CD8-positive, alpha-beta memory T cell (primary cell): ENCODE results near the gene RYR2. TPM values are rescaled to one million over a fixed set of nuclear protein-coding genes. Genes with fewer than 3 reads are reported as not detected.
"Not testable (repeated sequence)": the region's sequence is repeated elsewhere in the genome, so short reads cannot be mapped to it uniquely, and the experiment has no call there.

ENCODE experiments used
- CTCF ChIA-PET: fragments of 350-600 bp; sonication (Branson Sonifier 250); formaldehyde crosslinking; loops from one replicate; lab custom pipeline; 2021; ENCODE audit warnings: antibody characterized with exemption; lab: Charles Lee
- POLR2A ChIA-PET: fragments of 350-600 bp; sonication (Branson Sonifier 250); formaldehyde crosslinking; loops from one replicate; lab custom pipeline; 2021; ENCODE audit warnings: antibody characterized with exemption; lab: Charles Lee
- DNase-seq, 5 donors: peaks; one replicate each; pipeline versions ENCODE4 v3.0.0 to v3.0.0-alpha.2; 2020 to 2022; ENCODE audit warnings: mixed read lengths in 1 of 5
- H3K27ac ChIP-seq: one replicate; pipeline ENCODE4 v1.7.0; 2013; ENCODE audit warnings: low read depth, mild to moderate bottlenecking, low read length, moderate library complexity
- H3K27me3 ChIP-seq: 2 replicates; pipeline ENCODE4 v1.7.0; 2013; ENCODE audit warnings: low read length, mild to moderate bottlenecking; ENCODE audit not compliant: insufficient read depth, poor library complexity, severe bottlenecking
- H3K36me3 ChIP-seq: 2 replicates; pipeline ENCODE4 v1.7.0; 2013; ENCODE audit warnings: mild to moderate bottlenecking, low read length, moderate library complexity; ENCODE audit not compliant: insufficient read depth
- H3K4me1 ChIP-seq: 2 replicates; pipeline ENCODE4 v1.7.0; 2013; ENCODE audit warnings: mild to moderate bottlenecking, low read length, moderate library complexity; ENCODE audit not compliant: insufficient read depth
- H3K4me3 ChIP-seq: 2 replicates; pipeline ENCODE4 v1.7.0; 2013; ENCODE audit warnings: mild to moderate bottlenecking, low read length
- H3K9me3 ChIP-seq: 2 replicates; pipeline ENCODE4 v1.7.0; 2013; ENCODE audit warnings: mild to moderate bottlenecking, low read length
- H3K27ac Mint-ChIP-seq, 8 donors: one replicate each; pipeline ENCODE4 v1.8.0; 2020 to 2021; ENCODE audit warnings: mixed read lengths in 8 of 8, mild to moderate bottlenecking in 6 of 8, inconsistent platforms in 3 of 8, moderate library complexity in 3 of 8
- H3K27me3 Mint-ChIP-seq, 2 donors: one replicate each; pipeline ENCODE4 v1.8.0; 2020 to 2021; ENCODE audit warnings: mixed read lengths in 2 of 2, mild to moderate bottlenecking in 1 of 2, moderate library complexity in 1 of 2
- H3K36me3 Mint-ChIP-seq, 3 donors: one replicate each; pipeline ENCODE4 v1.8.0; 2020 to 2021; ENCODE audit warnings: mixed read lengths in 3 of 3, inconsistent platforms in 1 of 3, mild to moderate bottlenecking in 1 of 3
- H3K4me1 Mint-ChIP-seq, 3 donors: one replicate each; pipeline ENCODE4 v1.8.0; 2020 to 2021; ENCODE audit warnings: mixed read lengths in 3 of 3, inconsistent platforms in 1 of 3, mild to moderate bottlenecking in 1 of 3
- H3K4me3 Mint-ChIP-seq, 7 donors: one replicate each; pipeline ENCODE4 v1.8.0; 2020 to 2021; ENCODE audit warnings: mixed read lengths in 7 of 7, mild to moderate bottlenecking in 6 of 7, moderate library complexity in 4 of 7, inconsistent platforms in 2 of 7
- H3K9me3 Mint-ChIP-seq, 5 donors: one replicate each; pipeline ENCODE4 v1.8.0; 2020 to 2022; ENCODE audit warnings: mixed read lengths in 5 of 5, mild to moderate bottlenecking in 3 of 5, moderate library complexity in 2 of 5, inconsistent platforms in 1 of 5
- polyA plus RNA-seq: library from polyadenylated mRNA; unstranded; fragments of 300-500 nt; fragmentation: Illumina TruSeq; gene quantifications from one replicate; pipeline ENCODE4 v1.2.3, GENCODE V29; 2021
- total RNA-seq, 2 experiments: library from RNA; stranded (reverse); gene quantifications; one replicate each; pipeline ENCODE4 v1.2.3, GENCODE V29; 2021

Gene RYR2
- total and polyA plus RNA-seq, 3 experiments from 2014 or later = 0.06 to 0.13 (median 0.11) TPM

DNA sequence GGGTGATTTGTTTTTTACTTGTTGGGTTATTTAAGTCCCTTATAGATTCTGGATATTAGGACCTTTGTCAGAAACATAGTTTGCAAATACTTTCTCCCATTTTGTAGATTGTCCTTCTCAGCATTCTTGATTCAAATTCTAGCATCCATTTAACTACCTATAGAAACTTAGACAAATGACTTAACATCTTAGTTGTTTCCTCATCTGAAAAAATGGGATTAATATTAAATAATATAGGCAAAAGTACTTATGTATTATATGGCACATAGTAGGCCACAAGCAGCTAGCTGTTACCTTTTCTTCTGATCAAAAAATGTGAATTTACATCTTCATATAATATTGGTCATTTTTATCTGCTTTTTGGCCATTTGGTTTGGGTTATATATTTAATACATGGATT, 541.3 kb downstream of the RYR2 start:
- CTCF ChIA-PET = no interaction called here
- no peaks in the 10 kb centered on the region for H3K36me3 Mint-ChIP-seq
- H3K4me3 ChIP-seq = no peak overlapping the region
- DNase-seq = no peak
- no peaks in the 10 kb centered on the region for H3K4me1 ChIP-seq
- no peaks in the 10 kb centered on the region for H3K9me3 ChIP-seq
- no peak overlapping the region for H3K4me3 Mint-ChIP-seq
- POLR2A ChIA-PET = no interaction called here
- H3K27ac ChIP-seq = no peak overlapping the region
- peaks cover 0 to 8% (median 3%) of the 10 kb centered on the region in 5 donors for H3K9me3 Mint-ChIP-seq
- H3K36me3 ChIP-seq = no peaks in the 10 kb centered on the region
- H3K27me3 ChIP-seq = no peaks in the 10 kb centered on the region
- no peak overlapping the region for H3K27ac Mint-ChIP-seq
- no peaks in the 10 kb centered on the region for H3K4me1 Mint-ChIP-seq
- no peaks in the 10 kb centered on the region for H3K27me3 Mint-ChIP-seq

- Histone ChIP-seq H3K4me1 (no peaks in the 10 kb centered on the region), H3K27me3 (no peaks in the 10 kb centered on the region), H3K27ac (no peak overlapping the region), H3K4me3 (no peak overlapping the region), H3K36me3 (no peaks in the 10 kb centered on the region), H3K9me3 (no peaks in the 10 kb centered on the region)
- H3K4me1 Mint-ChIP-seq = no peaks in the 10 kb centered on the region
- no peak overlapping the region for H3K4me3 Mint-ChIP-seq
- H3K36me3 Mint-ChIP-seq = no peaks in the 10 kb centered on the region
- H3K9me3 Mint-ChIP-seq = peaks cover 0 to 6% (median 3%) of the 10 kb centered on the region in 5 donors
- H3K27me3 Mint-ChIP-seq = no peaks in the 10 kb centered on the region
- ChIA-PET POLR2A (no interaction called here), CTCF (no interaction called here)
- DNase-seq = no peak
- H3K27ac Mint-ChIP-seq = no peak overlapping the region
Measured at GRCh38 chr1:237583756-237584155, 541.8 kb downstream of the RYR2 start.

- Mint-ChIP-seq H3K27me3 (peaks cover 4 to 11% of the 10 kb centered on the region in 2 donors), H3K4me3 (no peak overlapping the region), H3K36me3 (no peaks in the 10 kb centered on the region), H3K4me1 (no peaks in the 10 kb centered on the region), H3K27ac (no peak overlapping the region), H3K9me3 (peaks cover 0 to 9% (median 3%) of the 10 kb centered on the region in 5 donors)
- CTCF ChIA-PET = no interaction called here
- no peak overlapping the region for H3K4me3 ChIP-seq
- no peak overlapping the region for H3K27ac ChIP-seq
- no peaks in the 10 kb centered on the region for H3K36me3 ChIP-seq
- no peaks in the 10 kb centered on the region for H3K4me1 ChIP-seq
- DNase-seq = no peak
- H3K9me3 ChIP-seq = no peaks in the 10 kb centered on the region
- H3K27me3 ChIP-seq = no peaks in the 10 kb centered on the region
- POLR2A ChIA-PET = no interaction called here
Measured at GRCh38 chr1:237590386-237590785, 548.4 kb downstream of the RYR2 start.

DNA sequence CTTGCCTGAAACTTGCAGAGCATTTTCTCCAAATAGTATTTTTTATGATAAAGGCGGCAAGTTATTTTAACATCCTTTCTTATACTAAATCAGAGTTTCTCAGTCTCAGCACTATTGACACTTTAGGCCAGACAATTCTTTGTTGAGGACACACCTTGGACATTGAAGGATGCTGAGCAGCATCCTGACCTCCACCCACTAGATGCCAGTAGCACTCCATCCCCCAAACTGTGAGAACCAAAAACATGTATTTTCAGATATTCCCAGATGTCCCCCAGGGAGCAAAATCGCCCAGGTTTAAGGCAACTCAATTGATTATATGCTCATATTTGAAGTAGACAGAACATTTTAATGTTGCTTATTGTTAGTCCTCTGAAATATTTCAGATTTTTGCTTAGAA, 549.4 kb downstream of the RYR2 start:
- peaks cover 4 to 12% of the 10 kb centered on the region in 2 donors for H3K27me3 Mint-ChIP-seq

GRCh38 chr1:237603036-237603568, 561.1 kb downstream of the RYR2 start:
- H3K27ac ChIP-seq, CTCF ChIA-PET, H3K27me3 ChIP-seq, H3K9me3 ChIP-seq, H3K36me3 Mint-ChIP-seq, H3K4me3 Mint-ChIP-seq, H3K4me1 ChIP-seq, H3K27ac Mint-ChIP-seq, H3K9me3 Mint-ChIP-seq, DNase-seq, H3K4me1 Mint-ChIP-seq, H3K27me3 Mint-ChIP-seq, H3K36me3 ChIP-seq, POLR2A ChIA-PET, H3K4me3 ChIP-seq: not testable (repeated sequence)

More for the DNA sequence above, 549.4 kb downstream of the RYR2 start:
- peaks cover 6 to 13% (median 10%) of the 10 kb centered on the region in 5 donors for H3K9me3 Mint-ChIP-seq
- no peak overlapping the region for H3K27ac Mint-ChIP-seq
- ChIA-PET CTCF (no interaction called here), POLR2A (no interaction called here)
- Histone ChIP-seq H3K36me3 (no peaks in the 10 kb centered on the region), H3K4me3 (no peak overlapping the region), H3K27ac (no peak overlapping the region), H3K9me3 (no peaks in the 10 kb centered on the region), H3K27me3 (no peaks in the 10 kb centered on the region), H3K4me1 (no peaks in the 10 kb centered on the region)
- no peaks in the 10 kb centered on the region for H3K36me3 Mint-ChIP-seq
- H3K4me1 Mint-ChIP-seq = no peaks in the 10 kb centered on the region
- no peak overlapping the region for H3K4me3 Mint-ChIP-seq
- no peak for DNase-seq

- Histone ChIP-seq H3K27me3 (no peaks in the 10 kb centered on the region), H3K4me3 (no peak overlapping the region), H3K36me3 (no peaks in the 10 kb centered on the region), H3K4me1 (no peaks in the 10 kb centered on the region), H3K9me3 (no peaks in the 10 kb centered on the region), H3K27ac (no peak overlapping the region)
- ChIA-PET POLR2A (no interaction called here), CTCF (no interaction called here)
- no peak overlapping the region for H3K4me3 Mint-ChIP-seq
- H3K27ac Mint-ChIP-seq = no peak overlapping the region
- H3K4me1 Mint-ChIP-seq = no peaks in the 10 kb centered on the region
- no peaks in the 10 kb centered on the region for H3K27me3 Mint-ChIP-seq
- peaks cover 0 to 9% (median 2%) of the 10 kb centered on the region in 5 donors for H3K9me3 Mint-ChIP-seq
- DNase-seq = no peak
- H3K36me3 Mint-ChIP-seq = no peaks in the 10 kb centered on the region
Measured at GRCh38 chr1:237608433-237608832, 566.4 kb downstream of the RYR2 start.

DNA sequence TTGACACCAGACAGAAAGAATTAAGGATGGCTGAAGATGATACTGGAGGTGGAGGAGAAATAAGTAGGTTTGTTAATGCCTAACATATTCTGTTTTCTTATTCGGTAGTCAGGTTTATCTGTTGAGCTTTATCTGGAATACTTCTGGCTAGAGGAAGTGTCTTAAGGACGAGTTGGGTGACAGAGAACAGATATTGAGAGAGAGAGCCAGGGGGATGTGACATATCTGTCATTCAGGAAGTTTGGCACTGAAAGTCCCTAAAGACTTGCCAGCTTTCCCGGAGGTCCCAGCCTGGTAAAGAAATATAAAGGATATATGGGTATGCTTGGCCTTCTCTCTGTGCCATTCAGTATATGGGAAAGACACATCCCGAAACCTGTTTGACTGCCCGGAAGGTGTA, 568.2 kb downstream of the RYR2 start:
- no peaks in the 10 kb centered on the region for H3K9me3 ChIP-seq
- ChIA-PET POLR2A (no interaction called here), CTCF (no interaction called here)
- Mint-ChIP-seq H3K27me3 (peaks cover 0 to under 1% of the 10 kb centered on the region in 2 donors), H3K36me3 (no peaks in the 10 kb centered on the region), H3K9me3 (peaks cover 0 to 6% (median 2%) of the 10 kb centered on the region in 5 donors), H3K27ac (no peak overlapping the region), H3K4me1 (no peaks in the 10 kb centered on the region), H3K4me3 (no peak overlapping the region)
- H3K4me3 ChIP-seq = no peak overlapping the region
- DNase-seq = no peak
- H3K27ac ChIP-seq = no peak overlapping the region
- no peaks in the 10 kb centered on the region for H3K27me3 ChIP-seq
- no peaks in the 10 kb centered on the region for H3K4me1 ChIP-seq
- no peaks in the 10 kb centered on the region for H3K36me3 ChIP-seq

GRCh38 chr1:237613984-237614383, 572.0 kb downstream of the RYR2 start:
- POLR2A ChIA-PET = no interaction called here
- H3K36me3 ChIP-seq = no peaks in the 10 kb centered on the region
- Mint-ChIP-seq H3K9me3 (peaks cover 0 to 14% (median 6%) of the 10 kb centered on the region in 5 donors), H3K4me3 (no peak overlapping the region), H3K36me3 (no peaks in the 10 kb centered on the region), H3K27ac (no peak overlapping the region), H3K4me1 (no peaks in the 10 kb centered on the region), H3K27me3 (peaks cover 0 to 1% of the 10 kb centered on the region in 2 donors)
- no peak for DNase-seq
- no peaks in the 10 kb centered on the region for H3K9me3 ChIP-seq
- H3K4me3 ChIP-seq = no peak overlapping the region
- no peak overlapping the region for H3K27ac ChIP-seq
- H3K4me1 ChIP-seq = no peaks in the 10 kb centered on the region
- CTCF ChIA-PET = no interaction called here
- no peaks in the 10 kb centered on the region for H3K27me3 ChIP-seq
